OCI-LY1 (cell line): ENCODE data around the gene TRIM63.

Experiments used
- EZH2 ChIP-seq: fragments of 200-600 bp; sonication (generic), shearing (Covaris generic); IDR thresholded peaks from 2 replicates; pipeline ENCODE4 v1.8.0; 2017; ENCODE audit warnings: borderline replicate concordance, mixed run types, mild to moderate bottlenecking, antibody characterized with exemption, low read length, moderate library complexity, mixed read lengths
- TF ChIP-seq, protein P1 (sequence below): fragments of 200-600 bp; sonication (generic), shearing (Covaris generic); IDR thresholded peaks from 2 replicates; pipeline ENCODE4 v1.5.1; 2017; ENCODE audit warnings: mild to moderate bottlenecking, antibody characterized with exemption, low read length, moderate library complexity, mixed read lengths

DNA sequence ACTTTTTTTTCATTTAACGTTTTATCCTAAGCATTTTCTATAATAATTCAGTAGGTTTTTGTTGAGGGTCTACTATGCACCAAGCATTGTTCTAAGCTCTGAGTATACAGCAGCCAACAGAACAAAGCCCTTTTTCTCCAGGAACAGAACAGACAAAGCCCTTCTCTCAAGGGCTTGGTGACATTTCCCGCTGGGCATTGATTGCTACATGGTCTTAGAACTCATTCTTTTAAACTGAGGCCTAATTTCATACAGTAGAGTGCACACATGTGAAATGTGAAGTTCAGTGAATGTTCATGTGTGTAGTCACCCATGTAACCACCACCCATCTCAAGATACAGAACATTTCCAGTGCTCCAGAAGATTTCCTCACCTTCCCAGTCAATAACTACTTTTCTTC is 29.0 kb upstream of the TRIM63 start:
- TF ChIP-seq, protein P1, sequence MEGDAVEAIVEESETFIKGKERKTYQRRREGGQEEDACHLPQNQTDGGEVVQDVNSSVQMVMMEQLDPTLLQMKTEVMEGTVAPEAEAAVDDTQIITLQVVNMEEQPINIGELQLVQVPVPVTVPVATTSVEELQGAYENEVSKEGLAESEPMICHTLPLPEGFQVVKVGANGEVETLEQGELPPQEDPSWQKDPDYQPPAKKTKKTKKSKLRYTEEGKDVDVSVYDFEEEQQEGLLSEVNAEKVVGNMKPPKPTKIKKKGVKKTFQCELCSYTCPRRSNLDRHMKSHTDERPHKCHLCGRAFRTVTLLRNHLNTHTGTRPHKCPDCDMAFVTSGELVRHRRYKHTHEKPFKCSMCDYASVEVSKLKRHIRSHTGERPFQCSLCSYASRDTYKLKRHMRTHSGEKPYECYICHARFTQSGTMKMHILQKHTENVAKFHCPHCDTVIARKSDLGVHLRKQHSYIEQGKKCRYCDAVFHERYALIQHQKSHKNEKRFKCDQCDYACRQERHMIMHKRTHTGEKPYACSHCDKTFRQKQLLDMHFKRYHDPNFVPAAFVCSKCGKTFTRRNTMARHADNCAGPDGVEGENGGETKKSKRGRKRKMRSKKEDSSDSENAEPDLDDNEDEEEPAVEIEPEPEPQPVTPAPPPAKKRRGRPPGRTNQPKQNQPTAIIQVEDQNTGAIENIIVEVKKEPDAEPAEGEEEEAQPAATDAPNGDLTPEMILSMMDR = no peak
- TF ChIP-seq EZH2 = no peak
